Hepatocyte (in vitro differentiated cells): ENCODE measurements around the gene PDCD7. TPM values are rescaled to one million over a fixed set of nuclear protein-coding genes. Genes with fewer than 3 reads are reported as not detected.
A peak's percentile ranks its signal among the peaks of the same experiment; 100 is the strongest.

Experiments used
- DNase-seq: peaks from one replicate; pipeline ENCODE4 v3.0.0-alpha.2; 2016; ENCODE audit warnings: low spot score
- H2AFZ ChIP-seq: fragments of 200-600 bp; sonication (generic); 2 replicates; pipeline ENCODE4 v1.6.0; 2016; ENCODE audit warnings: antibody characterized with exemption, mild to moderate bottlenecking
- H3K27ac ChIP-seq: fragments of 200-600 bp; sonication (generic); 2 replicates; pipeline ENCODE4 v1.5.1; 2016; ENCODE audit warnings: mild to moderate bottlenecking
- H3K27me3 ChIP-seq: fragments of 200-600 bp; sonication (generic); 2 replicates; pipeline ENCODE4 v1.6.1; 2016
- H3K36me3 ChIP-seq: fragments of 200-600 bp; sonication (generic); replicated peaks from 2 replicates; pipeline ENCODE4 v1.5.1; 2016; ENCODE audit warnings: low read depth; ENCODE audit not compliant: insufficient read depth
- H3K4me1 ChIP-seq: fragments of 200-600 bp; sonication (generic); 2 replicates; pipeline ENCODE4 v1.5.1; 2016; ENCODE audit warnings: mild to moderate bottlenecking, moderate library complexity; ENCODE audit not compliant: insufficient read depth
- H3K4me2 ChIP-seq: fragments of 200-600 bp; sonication (generic); 2 replicates; pipeline ENCODE4 v1.6.0; 2016
- H3K4me3 ChIP-seq: fragments of 200-600 bp; sonication (generic); 2 replicates; pipeline ENCODE4 v1.5.1; 2016; ENCODE audit warnings: mild to moderate bottlenecking
- H3K79me2 ChIP-seq: fragments of 200-600 bp; sonication (generic); 2 replicates; pipeline ENCODE4 v1.6.0; 2017; ENCODE audit warnings: mild to moderate bottlenecking
- H3K9me2 ChIP-seq: fragments of 200-600 bp; sonication (generic); replicated peaks from 2 replicates; pipeline ENCODE4 v1.6.0; 2017; ENCODE audit warnings: mild to moderate bottlenecking; ENCODE audit not compliant: insufficient read depth
- H3K9me3 ChIP-seq: fragments of 200-600 bp; sonication (generic); 2 replicates; pipeline ENCODE4 v1.5.1; 2016; ENCODE audit warnings: low read depth, mild to moderate bottlenecking
- H4K20me1 ChIP-seq: fragments of 200-600 bp; sonication (generic); 2 replicates; pipeline ENCODE4 v1.6.0; 2016; ENCODE audit warnings: mild to moderate bottlenecking; ENCODE audit not compliant: insufficient read depth, poor library complexity, severe bottlenecking
- CTCF ChIP-seq: fragments of 200-600 bp; sonication (generic); IDR thresholded peaks from 2 replicates; pipeline ENCODE4 v1.5.1; 2016; ENCODE audit warnings: antibody characterized with exemption, mild to moderate bottlenecking; ENCODE audit not compliant: poor library complexity
- EZH2 ChIP-seq: fragments of 200-600 bp; sonication (generic); IDR thresholded peaks from 2 replicates; pipeline ENCODE4 v1.6.1; 2016; ENCODE audit warnings: antibody characterized with exemption, mild to moderate bottlenecking, borderline replicate concordance
- EZH2phosphoT487 ChIP-seq: fragments of 200-600 bp; sonication (generic); IDR thresholded peaks from one replicate; pipeline ENCODE4 v1.6.1; 2018; ENCODE audit warnings: antibody characterized with exemption, mild to moderate bottlenecking, low read depth, moderate library complexity; ENCODE audit not compliant: unreplicated experiment, severe bottlenecking
- WGBS: methylation state at CpG from one replicate; pipeline ENCODE4 v1.1.6; 2016; ENCODE audit warnings: low lambda C conversion rate; ENCODE audit errors: missing lambda C conversion rate; 5-methylcytosine and 5-hydroxymethylcytosine counted together
- polyA plus RNA-seq: library from polyadenylated mRNA; unstranded; fragments of >200 nt; fragmentation: Nextera tagmentation; extraction: Ambion mirVana; gene quantifications from 2 replicates; pipeline ENCODE4 v1.2.1, GENCODE V29; 2016
- total RNA-seq: library from RNA; depleted of rRNA; stranded (reverse); fragments of >200 nt; gene quantifications from 2 replicates; pipeline ENCODE4 v1.2.3, GENCODE V29; 2014

The PDCD7 gene
- total and polyA plus RNA-seq, 2 experiments from 2014 or later, result 13.6 to 15.2 TPM

DNA sequence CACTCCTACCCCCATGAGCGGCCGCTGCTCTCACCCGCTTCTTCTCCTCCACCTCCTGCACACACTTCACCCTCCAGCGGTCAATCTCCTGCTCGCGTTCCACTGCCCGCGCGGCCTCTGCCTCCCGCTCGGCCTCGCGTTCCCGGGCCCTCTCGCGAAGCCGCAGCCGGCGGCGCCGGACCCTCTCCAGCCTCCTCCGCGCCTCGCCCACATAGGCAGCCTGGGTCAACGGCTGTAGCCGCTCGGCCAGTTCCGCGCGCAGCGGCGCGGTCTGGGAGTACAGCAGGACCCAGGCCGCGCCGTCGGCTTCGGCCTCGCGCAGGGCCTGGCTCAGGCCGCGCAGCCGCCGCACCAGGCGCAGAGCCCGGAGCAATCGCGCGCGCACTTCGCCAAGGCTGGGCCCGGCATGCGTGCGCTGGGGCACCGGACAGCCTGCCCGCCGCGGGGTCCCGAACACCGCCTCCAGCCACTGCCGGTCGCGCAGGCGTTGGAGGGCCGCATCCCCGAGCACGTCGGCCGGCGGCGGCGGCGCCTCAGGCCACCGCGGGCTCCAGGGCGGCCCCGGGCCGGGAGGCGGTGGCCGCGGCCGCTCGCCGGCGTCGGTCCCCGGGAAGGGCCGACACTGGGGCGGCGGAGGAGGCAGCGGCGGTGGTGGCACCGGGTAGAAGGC lies 595 bp downstream of the PDCD7 start:
- Histone ChIP-seq H3K27ac (peak overlapping the region; percentile 95), H3K9me2 (no peaks in the 10 kb centered on the region), H3K9me3 (no peaks in the 10 kb centered on the region), H2AFZ (peak overlapping the region; percentile 73), H3K4me1 (peaks cover 6% of the 10 kb centered on the region), H3K79me2 (peaks cover 39% of the 10 kb centered on the region), H3K4me3 (peak overlapping the region; percentile 40), H3K4me2 (peak overlapping the region; percentile 79), H3K36me3 (no peaks in the 10 kb centered on the region), H3K27me3 (no peaks in the 10 kb centered on the region), H4K20me1 (peaks cover 27% of the 10 kb centered on the region)
- peak; percentile 74 for DNase-seq
- WGBS, result 1% methylated on average over 92 of the region's 93 CpGs
- TF ChIP-seq EZH2, result no peak
- no peak for TF ChIP-seq CTCF
- no peak for TF ChIP-seq EZH2phosphoT487

DNA sequence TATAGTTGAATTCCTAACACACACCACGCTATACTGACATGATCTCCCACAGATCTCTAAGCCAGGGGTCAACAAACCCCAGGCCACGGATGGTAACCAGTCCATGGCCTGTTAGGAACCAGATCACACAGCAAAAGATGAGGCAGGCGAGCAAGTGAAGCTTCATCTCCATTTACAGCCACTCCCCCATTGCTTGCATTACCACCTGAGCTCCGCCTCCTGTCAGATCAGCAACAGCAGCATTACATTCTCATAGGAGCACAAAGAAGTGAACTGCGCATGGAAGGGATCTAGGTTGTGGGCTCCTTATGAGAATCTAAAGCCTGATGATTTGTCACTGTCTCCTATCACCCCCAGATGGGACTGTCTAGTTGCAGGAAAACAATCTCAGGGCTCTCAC lies 2.7 kb downstream of the PDCD7 start:
- no peak overlapping the region for H3K27ac ChIP-seq
- peaks cover 49% of the 10 kb centered on the region for H3K79me2 ChIP-seq

GRCh38 chr15:65115542-65115941 lies 18.1 kb downstream of the PDCD7 start:
- no peaks in the 10 kb centered on the region for H3K9me2 ChIP-seq
- H3K79me2 ChIP-seq, result no peaks in the 10 kb centered on the region
- TF ChIP-seq EZH2 (no peak), CTCF (no peak), EZH2phosphoT487 (no peak)
- WGBS, result 73% methylated on average over 5 of the region's 5 CpGs
- DNase-seq, result no peak
- H3K4me3 ChIP-seq, result no peak overlapping the region
- no peak overlapping the region for H3K4me2 ChIP-seq
- H3K9me3 ChIP-seq, result no peaks in the 10 kb centered on the region
- no peaks in the 10 kb centered on the region for H4K20me1 ChIP-seq
- H3K27me3 ChIP-seq, result no peaks in the 10 kb centered on the region
- no peak overlapping the region for H2AFZ ChIP-seq
- H3K4me1 ChIP-seq, result no peaks in the 10 kb centered on the region
- H3K36me3 ChIP-seq, result no peaks in the 10 kb centered on the region
- H3K27ac ChIP-seq, result no peak overlapping the region

More for the DNA sequence above, 2.7 kb downstream of the PDCD7 start:
- no peak for TF ChIP-seq CTCF
- no peak for TF ChIP-seq EZH2phosphoT487
- TF ChIP-seq EZH2, result no peak
- Histone ChIP-seq H3K4me3 (no peak overlapping the region), H3K4me1 (peaks cover 6% of the 10 kb centered on the region), H3K4me2 (no peak overlapping the region), H2AFZ (no peak overlapping the region), H3K27me3 (no peaks in the 10 kb centered on the region), H3K36me3 (peaks cover 3% of the 10 kb centered on the region), H3K9me2 (no peaks in the 10 kb centered on the region), H4K20me1 (peaks cover 27% of the 10 kb centered on the region), H3K9me3 (no peaks in the 10 kb centered on the region)
- 80% methylated on average over 5 of the region's 5 CpGs for WGBS
- no peak for DNase-seq

DNA sequence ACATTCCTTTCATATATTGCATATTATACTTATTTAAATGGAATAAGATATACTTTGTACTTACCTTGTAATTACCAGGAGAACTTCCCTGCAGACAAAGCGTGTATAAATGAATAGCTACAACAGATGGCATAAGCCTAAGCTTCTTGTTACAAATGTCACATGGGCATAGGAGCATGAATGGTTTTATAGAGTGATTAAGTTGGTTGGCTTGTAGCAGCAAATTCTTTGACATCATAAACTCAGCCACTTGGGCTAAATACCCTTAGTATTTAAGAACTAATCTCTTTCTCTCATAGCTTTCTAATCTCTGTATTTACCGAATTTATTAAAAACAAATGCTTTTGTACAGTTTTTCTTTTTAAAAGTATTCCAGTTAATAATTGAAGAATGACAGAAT lies 18.5 kb downstream of the PDCD7 start, which contains the start of gene UBAP1L:
Gene UBAP1L, minus strand, starts transcription at position 115 of the 400 bp plus-strand sequence. CDS start 8,985 bp downstream, outside the sequence.
- H3K4me3 ChIP-seq, result no peak within 1 kb of the TSS
- no peaks in the 10 kb centered on the region for H3K9me3 ChIP-seq
- H3K4me1 ChIP-seq, result no peaks in the 10 kb centered on the region
- H3K9me2 ChIP-seq, result no peaks in the 10 kb centered on the region
- H3K36me3 ChIP-seq, result no peaks in the 10 kb centered on the region
- DNase-seq, result no peak
- H3K27ac ChIP-seq, result no peak within 1 kb of the TSS
- H3K79me2 ChIP-seq, result no peaks in the 10 kb centered on the region
- H2AFZ ChIP-seq, result no peak within 1 kb of the TSS
- no peak within 1 kb of the TSS for H3K4me2 ChIP-seq
- H4K20me1 ChIP-seq, result no peaks in the 10 kb centered on the region
- 79% methylated on average over 2 of the region's 2 CpGs for WGBS
- no peaks in the 10 kb centered on the region for H3K27me3 ChIP-seq
- TF ChIP-seq EZH2 (no peak), CTCF (no peak), EZH2phosphoT487 (no peak)
